ENCODE results near the gene BST2.

GRCh38 chr19:17406887-17407196 is 1.4 kb upstream of the BST2 start:
- TF ChIP-seq CTCF (IDR thresholded peaks at IDR 0.05) (no peak), POLR2AphosphoS5 (IDR thresholded peaks at IDR 0.05) (no peak), POLR2A (IDR thresholded peaks at IDR 0.05) (no peak)

Measured in prostate gland (tissue), 2 donors.